K562 (cell line): ENCODE results near the gene SF3B3.

Experiments
- JUN ChIP-seq, 2 experiments: sonication (generic) in 1 of 2; formaldehyde crosslinking in 1 of 2; IDR thresholded peaks; 2 replicates each; pipeline versions ENCODE4 v1.6.1 to v1.8.0; 2012 to 2022; ENCODE audit warnings: borderline replicate concordance in 2 of 2, mild to moderate bottlenecking in 2 of 2, improper control_type of control experiment in 1 of 2, low read depth in 1 of 2, low read length in 1 of 2, missing genetic modification reagents in 1 of 2
- ZBTB43 ChIP-seq: sonication (generic); formaldehyde crosslinking; IDR thresholded peaks from 2 replicates; pipeline ENCODE4 v1.8.0; 2023; ENCODE audit warnings: mild to moderate bottlenecking, missing genetic modification reagents
- ZNF217 ChIP-seq: sonication (generic); formaldehyde crosslinking; IDR thresholded peaks from 2 replicates; pipeline ENCODE4 v1.8.0; 2022; ENCODE audit warnings: mild to moderate bottlenecking, missing genetic modification reagents
- ZNF695 ChIP-seq: fragments of 450-650 bp; formaldehyde crosslinking; IDR thresholded peaks from 2 replicates; pipeline ENCODE4 v1.4.0; 2020; ENCODE audit warnings: mild to moderate bottlenecking, moderate library complexity

- TF ChIP-seq ZNF695 (no peak), ZNF217 (no peak), JUN (IDR thresholded peaks at IDR 0.05; ENCODE audit: borderline replicate concordance, low read depth, low read length) (no peak), JUN (CRISPR knock-in tag; IDR thresholded peaks at IDR 0.05; ENCODE audit: borderline replicate concordance) (no peak), ZBTB43 (CRISPR knock-in tag) (no peak)
Observed at GRCh38 chr16:70573451-70574121, 50.0 kb downstream of the SF3B3 start.
